Psoas muscle (tissue), 8 donors: ENCODE data around the gene PDAP1. TPM values are rescaled to one million over a fixed set of nuclear protein-coding genes. Genes with fewer than 3 reads are reported as not detected.

Source experiments
- ATAC-seq, 4 donors: fragments of 200-7000 bp; cut with Tn5 transposase; one replicate each; pipeline ENCODE4 v1.9.1; 2020; ENCODE audit warnings: moderate library complexity in 3 of 4, mild to moderate bottlenecking in 2 of 4
- DNase-seq, 2 donors: peaks; one replicate each; pipeline ENCODE4 v3.0.0-alpha.2; 2020
- H3K27ac ChIP-seq: fragments of 200-600 bp; one replicate; pipeline ENCODE4 v1.8.0; 2022
- H3K27me3 ChIP-seq, 3 donors: fragments of 200-600 bp in 1 of 3; one replicate each; pipeline versions ENCODE4 v1.6.1 to v1.8.0; 2013 to 2022; ENCODE audit warnings: low read length in 2 of 3, mild to moderate bottlenecking in 2 of 3, moderate library complexity in 1 of 3; ENCODE audit not compliant: insufficient read depth in 3 of 3
- H3K36me3 ChIP-seq, 2 donors: fragments of 200-600 bp in 1 of 2; one replicate each; pipeline versions ENCODE4 v1.6.1 to v1.8.0; 2013 to 2022; ENCODE audit warnings: low read depth in 1 of 2, mild to moderate bottlenecking in 1 of 2, moderate library complexity in 1 of 2; ENCODE audit not compliant: insufficient read depth in 1 of 2
- H3K4me1 ChIP-seq: fragments of 200-600 bp; one replicate; pipeline ENCODE4 v1.8.0; 2022
- H3K4me3 ChIP-seq: fragments of 200-600 bp; one replicate; pipeline ENCODE4 v1.8.0; 2022; ENCODE audit warnings: mild to moderate bottlenecking
- H3K9me3 ChIP-seq: fragments of 200-600 bp; one replicate; pipeline ENCODE4 v1.8.0; 2022
- WGBS, 3 donors: extraction: QIAGEN DNeasy Blood & Tissue Kit; methylation state at CpG; one replicate each; pipeline versions ENCODE4 v1.1.6 to v1.1.7; 2013; 5-methylcytosine and 5-hydroxymethylcytosine counted together
- intact Hi-C, 2 donors: fragments of 100-400 bp; cut with DNase I; formaldehyde crosslinking; loops; one replicate each; pipeline versions ENCODE4 v1.11.0 to v1.14.2; 2022
- polyA plus RNA-seq, 3 donors: library from polyadenylated mRNA; stranded (reverse); fragments of 200-250 nt; gene quantifications; one replicate each; pipeline ENCODE4 v1.2.3, GENCODE V29; 2013
- total RNA-seq, 4 donors: library from RNA; stranded (reverse); fragmentation: NEBNext Ultra II Directional in 2 of 4; extraction: Animal tissue kit (Norgen Biotek cat#: 25700) in 2 of 4; gene quantifications; one replicate each; pipeline versions ENCODE4 v1.2.1 to v1.2.4, GENCODE V29; 2021 to 2023
- TF ChIP-seq, protein P1 (sequence below): fragments of 200-600 bp; IDR thresholded peaks from one replicate; pipeline ENCODE4 v1.8.0; 2022; ENCODE audit warnings: antibody characterized with exemption
- donor health status: healthy with polysubstance abuse.
- donor health status: DM: no; HTN: no; CAD: no; lungs with moderate emphysema.
- donor health status: Bipolar disorder and iron deficiency.
- donor health status: healthy.
- donor health status: DM: yes; HTN: yes; CAD: no.
- donor health status: DM: no; HTN: no; CAD: no.
- donor health status: DM: no; HTN: no; CAD: no.
- donor health status: DM: yes; HTN: yes; CAD: no.

Gene PDAP1
- total and polyA plus RNA-seq, 7 donors, result 131 to 437 (median 174) TPM

DNA sequence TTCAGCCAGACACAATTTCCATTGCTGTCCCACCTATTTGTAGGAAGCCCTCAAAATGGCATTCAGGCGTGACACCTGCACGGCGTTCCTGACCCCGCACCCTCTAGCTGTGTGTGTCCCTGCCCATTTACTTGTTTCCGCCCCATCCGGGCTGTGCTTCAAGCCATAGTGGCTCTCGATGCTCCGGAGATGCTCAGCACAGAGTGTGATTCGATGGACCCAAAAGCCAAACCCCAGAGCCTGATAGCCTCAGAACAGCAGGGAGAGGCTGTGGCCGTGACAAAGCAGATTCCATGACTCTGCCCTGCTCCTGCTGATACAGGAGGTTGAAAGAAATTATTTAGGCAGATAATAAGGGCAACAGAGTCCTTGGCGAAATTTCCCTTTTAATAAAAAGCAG is 13.8 kb upstream of the PDAP1 start:
- Histone ChIP-seq H3K9me3 (no peaks in the 10 kb centered on the region), H3K36me3 (peaks cover 4 to 74% of the 10 kb centered on the region in 2 donors), H3K4me1 (no peaks in the 10 kb centered on the region), H3K27me3 (no peaks in the 10 kb centered on the region), H3K4me3 (no peak overlapping the region), H3K27ac (no peak overlapping the region)
- no peak for ATAC-seq
- TF ChIP-seq, protein P1, sequence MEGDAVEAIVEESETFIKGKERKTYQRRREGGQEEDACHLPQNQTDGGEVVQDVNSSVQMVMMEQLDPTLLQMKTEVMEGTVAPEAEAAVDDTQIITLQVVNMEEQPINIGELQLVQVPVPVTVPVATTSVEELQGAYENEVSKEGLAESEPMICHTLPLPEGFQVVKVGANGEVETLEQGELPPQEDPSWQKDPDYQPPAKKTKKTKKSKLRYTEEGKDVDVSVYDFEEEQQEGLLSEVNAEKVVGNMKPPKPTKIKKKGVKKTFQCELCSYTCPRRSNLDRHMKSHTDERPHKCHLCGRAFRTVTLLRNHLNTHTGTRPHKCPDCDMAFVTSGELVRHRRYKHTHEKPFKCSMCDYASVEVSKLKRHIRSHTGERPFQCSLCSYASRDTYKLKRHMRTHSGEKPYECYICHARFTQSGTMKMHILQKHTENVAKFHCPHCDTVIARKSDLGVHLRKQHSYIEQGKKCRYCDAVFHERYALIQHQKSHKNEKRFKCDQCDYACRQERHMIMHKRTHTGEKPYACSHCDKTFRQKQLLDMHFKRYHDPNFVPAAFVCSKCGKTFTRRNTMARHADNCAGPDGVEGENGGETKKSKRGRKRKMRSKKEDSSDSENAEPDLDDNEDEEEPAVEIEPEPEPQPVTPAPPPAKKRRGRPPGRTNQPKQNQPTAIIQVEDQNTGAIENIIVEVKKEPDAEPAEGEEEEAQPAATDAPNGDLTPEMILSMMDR, result no peak
- 88 to 95% (median 91%) methylated on average over 11 of the region's 11 CpGs for WGBS, 3 donors
- no peak for DNase-seq
- intact Hi-C loops, result loop anchor here in 1 of 2 donors (2.0 kb wide), 1 partner anchor 35 kb away; no protein-coding TSS in a partner anchor

DNA sequence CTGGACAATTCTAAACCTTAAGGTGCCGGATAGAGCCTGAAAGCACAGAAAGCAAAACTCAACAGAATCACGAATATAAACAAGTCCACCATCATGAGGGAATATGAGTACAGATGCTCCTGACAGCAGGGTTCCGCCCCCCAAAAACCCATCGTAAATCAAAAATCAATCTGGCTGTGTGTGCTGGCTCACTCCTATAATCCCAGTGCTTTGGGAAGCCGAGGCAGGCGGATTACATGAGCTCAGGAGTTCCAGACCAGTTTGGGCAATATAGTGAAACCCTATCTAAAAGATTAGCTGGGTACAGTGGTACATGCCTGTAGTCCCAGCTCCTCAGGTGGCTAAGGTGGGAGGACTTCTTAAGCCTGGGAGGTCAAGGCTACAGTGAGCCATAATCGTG is 12.6 kb upstream of the PDAP1 start:
- 75 to 84% (median 77%) methylated on average over 7 of the region's 7 CpGs for WGBS, 3 donors
- H3K36me3 ChIP-seq, result peaks cover 9 to 86% of the 10 kb centered on the region in 2 donors
- no peaks in the 10 kb centered on the region for H3K27me3 ChIP-seq
- no peaks in the 10 kb centered on the region for H3K4me1 ChIP-seq
- H3K4me3 ChIP-seq, result no peak overlapping the region
- TF ChIP-seq, protein P1, result no peak
- intact Hi-C loops, result no loop called here
- H3K27ac ChIP-seq, result no peak overlapping the region
- ATAC-seq, result no peak
- no peaks in the 10 kb centered on the region for H3K9me3 ChIP-seq
- DNase-seq, result no peak

DNA sequence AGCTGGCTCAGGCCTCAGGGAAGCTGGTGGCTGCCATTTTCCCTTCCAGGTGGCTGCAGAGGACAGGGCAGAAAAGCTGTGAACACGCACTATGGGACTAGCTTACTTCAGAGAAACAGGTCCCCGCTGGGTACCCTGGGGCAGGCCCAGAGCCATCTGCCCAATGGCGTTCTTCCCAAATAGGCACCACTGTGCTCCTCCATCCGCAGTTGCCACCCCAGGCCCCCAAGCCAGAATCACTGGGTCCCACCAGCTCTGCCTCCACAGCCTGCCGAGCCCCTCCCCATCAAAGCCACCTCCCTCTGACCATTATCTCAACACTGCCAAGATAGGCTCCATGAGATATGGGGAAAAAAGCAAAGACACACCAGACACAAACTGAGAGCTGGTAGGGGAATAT is 11.8 kb upstream of the PDAP1 start:
- WGBS, 3 donors, result 88 to 96% (median 91%) methylated on average over 5 of the region's 5 CpGs
- no peak for DNase-seq
- Histone ChIP-seq H3K27me3 (no peaks in the 10 kb centered on the region), H3K4me1 (no peaks in the 10 kb centered on the region), H3K27ac (no peak overlapping the region), H3K4me3 (no peak overlapping the region), H3K9me3 (no peaks in the 10 kb centered on the region), H3K36me3 (peaks cover 9 to 88% of the 10 kb centered on the region in 2 donors)
- TF ChIP-seq, protein P1, result no peak
- ATAC-seq, result no peak
- intact Hi-C loops, result no loop called here

DNA sequence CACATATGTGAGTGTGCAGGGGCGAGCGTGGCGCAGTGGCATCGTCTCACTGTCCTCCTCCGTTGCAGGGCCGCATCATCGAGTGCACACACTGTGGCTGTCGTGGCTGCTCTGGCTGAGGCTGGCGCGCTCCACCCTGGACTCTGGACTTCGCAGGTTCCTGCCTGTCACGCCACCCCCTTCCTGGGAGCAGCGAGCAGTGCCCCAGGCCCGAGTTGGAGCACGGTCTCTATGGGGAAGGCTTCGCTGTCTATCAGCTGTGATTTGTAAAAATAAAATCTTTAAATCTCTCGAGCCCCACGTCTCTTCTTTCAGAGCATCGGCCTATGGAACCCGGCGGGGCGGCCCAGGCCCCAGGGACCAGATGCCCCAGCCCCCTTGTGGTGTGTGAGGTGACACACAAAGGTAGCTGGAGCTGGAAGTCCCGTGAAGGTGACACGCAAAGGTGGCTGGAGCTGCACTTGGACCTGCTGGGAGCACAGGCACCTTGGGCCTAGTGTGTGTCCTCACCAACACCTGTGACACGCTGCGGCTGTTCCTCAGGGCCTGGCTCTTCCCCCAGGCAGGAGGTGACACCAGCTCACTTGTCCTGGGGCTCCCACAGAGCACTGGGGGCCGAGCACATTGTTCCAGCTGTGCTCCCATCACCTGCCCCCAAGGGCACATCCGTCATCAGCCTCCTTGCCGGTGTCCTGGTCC is 11.1 kb upstream of the PDAP1 start:
- Histone ChIP-seq H3K27me3 (no peaks in the 10 kb centered on the region), H3K4me3 (no peak overlapping the region)
- ATAC-seq, result peak in 1 of 4 donors; percentile 15

More for the DNA sequence above, 11.1 kb upstream of the PDAP1 start:
- TF ChIP-seq, protein P1, result no peak
- H3K27ac ChIP-seq, result no peak overlapping the region
- no peak for DNase-seq
- intact Hi-C loops, result loop anchor here in 1 of 2 donors (5.0 kb wide), 1 partner anchor 52 kb away; no protein-coding TSS in a partner anchor
- H3K9me3 ChIP-seq, result no peaks in the 10 kb centered on the region
- H3K36me3 ChIP-seq, result peaks cover 9 to 88% of the 10 kb centered on the region in 2 donors
- H3K4me1 ChIP-seq, result no peaks in the 10 kb centered on the region
- 84 to 86% (median 85%) methylated on average over 29 of the region's 29 CpGs for WGBS, 3 donors
